ENCODE measurements around the gene TTC27.
"Not testable (repeated sequence)": the region's sequence is repeated elsewhere in the genome, so short reads cannot be mapped to it uniquely, and the experiment has no call there.

Gene TTC27

DNA sequence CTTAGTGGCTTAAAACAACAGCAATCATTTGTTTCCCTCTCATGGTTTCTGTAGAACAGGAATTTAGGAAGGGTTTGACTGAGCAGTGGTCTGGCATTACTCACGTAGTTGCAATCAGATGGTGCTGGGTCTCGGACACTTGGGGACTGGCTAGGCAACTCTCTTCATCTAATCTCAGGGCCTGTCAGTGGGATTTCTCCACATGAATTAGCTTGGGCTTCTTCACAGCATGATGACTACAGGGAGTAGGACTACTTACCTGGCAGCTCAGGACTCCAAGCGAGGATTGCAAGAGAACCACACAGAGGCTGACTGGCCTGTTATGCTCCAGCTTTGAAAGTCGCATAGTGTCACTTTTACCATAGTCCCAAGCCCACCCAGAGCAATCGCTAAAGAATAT lies 125.1 kb downstream of the TTC27 start:
- H3K27me3 ChIP-seq (ENCODE audit: control insufficient read depth in 3 of 3, insufficient read depth in 3 of 3, low read depth in 1 of 3, low read length in 3 of 3) = peaks cover 0 to 2% (median 0%) of the 10 kb centered on the region in 3 experiments
- H3K27ac ChIP-seq (replicated peaks; ENCODE audit: low read length) = no peak overlapping the region
- no peaks in the 10 kb centered on the region for H3K36me3 ChIP-seq (replicated peaks in 1 of 2; ENCODE audit: control insufficient read depth in 2 of 2, insufficient read depth in 2 of 2, low read length in 2 of 2)
- no peak overlapping the region for H2BK15ac ChIP-seq (ENCODE audit: low read length)
- H3K79me1 ChIP-seq (ENCODE audit: low read depth, low read length) = no peaks in the 10 kb centered on the region
- no peak overlapping the region for H4K91ac ChIP-seq (ENCODE audit: low read depth, low read length, poor library complexity)
- no peaks in the 10 kb centered on the region for H3K4me1 ChIP-seq (ENCODE audit: control insufficient read depth in 2 of 2, insufficient read depth in 1 of 2, low read depth in 1 of 2, low read length in 2 of 2)
- H3K14ac ChIP-seq (ENCODE audit: low read length) = no peak overlapping the region
- no peak overlapping the region for H4K8ac ChIP-seq (ENCODE audit: low read depth, low read length)
- H2BK120ac ChIP-seq (ENCODE audit: low read depth, low read length) = no peak overlapping the region
- H3K9me3 ChIP-seq (replicated peaks in 1 of 2; ENCODE audit: control insufficient read depth in 2 of 2, insufficient read depth in 1 of 2, low read depth in 1 of 2, low read length in 2 of 2) = peaks cover 0 to 2% of the 10 kb centered on the region in 2 donors
- no peak overlapping the region for H3K23ac ChIP-seq (ENCODE audit: low read depth, low read length, poor library complexity)
- H2AFZ ChIP-seq (ENCODE audit: low read length) = no peak overlapping the region
- no CpG with 5 or more reads among the region's 5 CpGs for WGBS, 2 donors (ENCODE audit: extremely low coverage in 2 of 2, insufficient read length in 2 of 2, insufficient replicate concordance in 1 of 2)
- H3K4ac ChIP-seq (ENCODE audit: low read length) = no peak overlapping the region
- H3K18ac ChIP-seq (ENCODE audit: low read length) = no peak overlapping the region
- no peak for DNase-seq (ENCODE audit: low spot score)
- no peak overlapping the region for H2BK5ac ChIP-seq (ENCODE audit: low read length)
- H3K4me3 ChIP-seq (ENCODE audit: low read length in 2 of 2) = no peak overlapping the region
- no peak overlapping the region for H3K9ac ChIP-seq (ENCODE audit: low read depth, low read length, poor library complexity)
- no peak overlapping the region for H2AK5ac ChIP-seq (ENCODE audit: low read depth, low read length)
- H2BK12ac ChIP-seq (ENCODE audit: low read length) = no peak overlapping the region
- no peak overlapping the region for H3K4me2 ChIP-seq (ENCODE audit: insufficient read depth, low read length, poor library complexity, severe bottlenecking)

DNA sequence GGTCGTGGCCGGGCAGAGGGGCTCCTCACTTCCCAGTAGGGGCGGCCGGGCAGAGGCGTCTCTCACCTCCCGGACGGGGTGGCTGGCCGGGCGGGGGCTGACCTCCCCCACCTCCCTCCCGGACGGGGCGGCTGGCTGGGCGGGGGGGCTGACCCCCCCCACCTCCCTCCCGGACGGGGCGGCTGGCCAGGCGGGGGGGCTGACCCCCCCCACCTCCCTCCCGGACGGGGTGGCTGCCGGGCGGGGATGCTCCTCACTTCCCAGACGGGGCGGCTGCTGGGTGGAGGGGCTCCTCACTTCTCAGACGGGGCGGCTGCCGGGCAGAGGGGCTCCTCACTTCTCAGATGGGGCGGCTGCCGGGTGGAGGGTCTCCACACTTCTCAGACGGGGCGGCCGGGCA lies 126.8 kb downstream of the TTC27 start:
- not testable (repeated sequence) for H3K4ac ChIP-seq (ENCODE audit: low read length); H2BK120ac ChIP-seq (ENCODE audit: low read depth, low read length); H2BK12ac ChIP-seq (ENCODE audit: low read length); H2AFZ ChIP-seq (ENCODE audit: low read length); H3K4me2 ChIP-seq (ENCODE audit: insufficient read depth, low read length, poor library complexity, severe bottlenecking); H3K79me1 ChIP-seq (ENCODE audit: low read depth, low read length); H3K27ac ChIP-seq (replicated peaks; ENCODE audit: low read length); H3K4me3 ChIP-seq (ENCODE audit: low read length in 2 of 2); H2AK5ac ChIP-seq (ENCODE audit: low read depth, low read length); H3K4me1 ChIP-seq (ENCODE audit: control insufficient read depth in 2 of 2, insufficient read depth in 1 of 2, low read depth in 1 of 2, low read length in 2 of 2); H2BK15ac ChIP-seq (ENCODE audit: low read length); H3K14ac ChIP-seq (ENCODE audit: low read length); H3K18ac ChIP-seq (ENCODE audit: low read length); H3K27me3 ChIP-seq (ENCODE audit: control insufficient read depth in 3 of 3, insufficient read depth in 3 of 3, low read depth in 1 of 3, low read length in 3 of 3); H3K9me3 ChIP-seq (replicated peaks in 1 of 2; ENCODE audit: control insufficient read depth in 2 of 2, insufficient read depth in 1 of 2, low read depth in 1 of 2, low read length in 2 of 2); DNase-seq (ENCODE audit: low spot score); H3K36me3 ChIP-seq (replicated peaks in 1 of 2; ENCODE audit: control insufficient read depth in 2 of 2, insufficient read depth in 2 of 2, low read length in 2 of 2); H4K91ac ChIP-seq (ENCODE audit: low read depth, low read length, poor library complexity); H2BK5ac ChIP-seq (ENCODE audit: low read length); H3K23ac ChIP-seq (ENCODE audit: low read depth, low read length, poor library complexity); H3K9ac ChIP-seq (ENCODE audit: low read depth, low read length, poor library complexity); H4K8ac ChIP-seq (ENCODE audit: low read depth, low read length)
- no CpG with 5 or more reads among the region's 31 CpGs for WGBS, 2 donors (ENCODE audit: extremely low coverage in 2 of 2, insufficient read length in 2 of 2, insufficient replicate concordance in 1 of 2)

DNA sequence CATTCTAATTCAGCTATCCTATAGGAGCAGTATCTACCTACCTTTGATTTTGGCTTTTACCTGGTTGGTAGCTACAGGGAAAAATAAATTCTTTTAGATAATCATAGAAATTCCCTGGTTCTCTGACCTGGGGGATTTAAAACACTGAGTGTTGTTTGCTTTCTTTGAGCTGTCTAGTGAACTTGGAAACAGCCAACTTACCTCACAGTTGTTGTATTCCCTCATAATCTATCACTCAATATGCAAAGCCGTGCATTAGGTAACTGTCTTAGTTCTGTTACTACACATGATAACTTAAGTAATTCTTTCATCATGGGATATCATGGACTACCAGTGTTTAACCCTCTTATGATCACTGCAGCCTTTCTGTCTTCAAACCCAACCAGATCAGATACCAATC lies 127.8 kb downstream of the TTC27 start:
- no peak overlapping the region for H2BK15ac ChIP-seq (ENCODE audit: low read length)
- H4K8ac ChIP-seq (ENCODE audit: low read depth, low read length) = no peak overlapping the region
- H3K9me3 ChIP-seq (replicated peaks in 1 of 2; ENCODE audit: control insufficient read depth in 2 of 2, insufficient read depth in 1 of 2, low read depth in 1 of 2, low read length in 2 of 2) = peaks cover 0 to 2% of the 10 kb centered on the region in 2 donors
- no peak overlapping the region for H2AK5ac ChIP-seq (ENCODE audit: low read depth, low read length)
- no peak overlapping the region for H2BK120ac ChIP-seq (ENCODE audit: low read depth, low read length)
- no peak overlapping the region for H2BK5ac ChIP-seq (ENCODE audit: low read length)
- WGBS, 2 donors (ENCODE audit: extremely low coverage in 2 of 2, insufficient read length in 2 of 2, insufficient replicate concordance in 1 of 2) = no CpG with 5 or more reads among the region's 1 CpG
- H3K4ac ChIP-seq (ENCODE audit: low read length) = no peak overlapping the region
- H3K27ac ChIP-seq (replicated peaks; ENCODE audit: low read length) = no peak overlapping the region
- H3K18ac ChIP-seq (ENCODE audit: low read length) = no peak overlapping the region
- H3K4me1 ChIP-seq (ENCODE audit: control insufficient read depth in 2 of 2, insufficient read depth in 1 of 2, low read depth in 1 of 2, low read length in 2 of 2) = peaks cover 0 to under 1% of the 10 kb centered on the region in 2 donors
- H3K79me1 ChIP-seq (ENCODE audit: low read depth, low read length) = no peaks in the 10 kb centered on the region
- no peak overlapping the region for H4K91ac ChIP-seq (ENCODE audit: low read depth, low read length, poor library complexity)
- H2AFZ ChIP-seq (ENCODE audit: low read length) = no peak overlapping the region
- no peaks in the 10 kb centered on the region for H3K36me3 ChIP-seq (replicated peaks in 1 of 2; ENCODE audit: control insufficient read depth in 2 of 2, insufficient read depth in 2 of 2, low read length in 2 of 2)
- no peak overlapping the region for H3K23ac ChIP-seq (ENCODE audit: low read depth, low read length, poor library complexity)
- peaks cover 0 to 2% (median 0%) of the 10 kb centered on the region in 3 experiments for H3K27me3 ChIP-seq (ENCODE audit: control insufficient read depth in 3 of 3, insufficient read depth in 3 of 3, low read depth in 1 of 3, low read length in 3 of 3)
- no peak overlapping the region for H3K4me2 ChIP-seq (ENCODE audit: insufficient read depth, low read length, poor library complexity, severe bottlenecking)
- no peak overlapping the region for H2BK12ac ChIP-seq (ENCODE audit: low read length)
- H3K4me3 ChIP-seq (ENCODE audit: low read length in 2 of 2) = no peak overlapping the region
- DNase-seq (ENCODE audit: low spot score) = no peak
- no peak overlapping the region for H3K14ac ChIP-seq (ENCODE audit: low read length)
- H3K9ac ChIP-seq (ENCODE audit: low read depth, low read length, poor library complexity) = no peak overlapping the region

DNA sequence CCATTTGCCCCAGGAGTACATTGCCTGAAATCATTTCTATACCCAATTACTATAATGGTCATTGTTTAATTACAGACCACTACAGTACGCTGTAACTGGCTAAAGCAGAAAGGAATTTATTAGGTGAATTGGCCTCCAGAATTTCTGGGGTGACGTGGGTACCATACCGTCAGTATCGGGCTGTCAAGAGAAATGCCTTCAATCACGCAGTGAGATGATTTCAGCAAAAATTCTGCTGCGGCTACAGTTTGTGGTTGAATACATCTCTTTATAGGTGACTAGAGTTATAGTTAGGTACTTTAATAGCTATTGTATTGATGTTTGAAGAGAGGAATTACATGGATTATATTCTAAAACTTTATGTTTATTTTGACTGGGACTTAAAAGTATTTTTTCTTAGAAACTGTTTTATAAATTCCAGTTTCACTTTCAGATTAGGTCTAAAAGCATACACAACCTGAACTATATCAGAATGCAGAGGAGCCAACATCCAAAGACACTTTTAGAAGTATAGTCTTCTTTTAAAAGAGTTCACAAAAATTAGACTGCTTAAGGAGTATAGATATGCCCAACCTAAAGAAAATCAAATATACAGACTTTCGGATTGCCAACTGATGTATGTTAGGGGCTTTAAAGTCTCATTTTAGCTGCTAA lies 128.4 kb downstream of the TTC27 start:
- Histone ChIP-seq H4K91ac (ENCODE audit: low read depth, low read length, poor library complexity) (no peak overlapping the region), H3K4me1 (ENCODE audit: control insufficient read depth in 2 of 2, insufficient read depth in 1 of 2, low read depth in 1 of 2, low read length in 2 of 2) (peaks cover 0 to 5% of the 10 kb centered on the region in 2 donors), H2BK15ac (ENCODE audit: low read length) (no peak overlapping the region), H2BK120ac (ENCODE audit: low read depth, low read length) (no peak overlapping the region), H3K4me2 (ENCODE audit: insufficient read depth, low read length, poor library complexity, severe bottlenecking) (no peak overlapping the region), H2BK12ac (ENCODE audit: low read length) (no peak overlapping the region), H4K8ac (ENCODE audit: low read depth, low read length) (no peak overlapping the region), H3K23ac (ENCODE audit: low read depth, low read length, poor library complexity) (no peak overlapping the region), H2AFZ (ENCODE audit: low read length) (no peak overlapping the region), H3K14ac (ENCODE audit: low read length) (no peak overlapping the region), H3K27ac (replicated peaks; ENCODE audit: low read length) (no peak overlapping the region), H2BK5ac (ENCODE audit: low read length) (no peak overlapping the region), H3K4ac (ENCODE audit: low read length) (no peak overlapping the region), H3K9me3 (replicated peaks in 1 of 2; ENCODE audit: control insufficient read depth in 2 of 2, insufficient read depth in 1 of 2, low read depth in 1 of 2, low read length in 2 of 2) (peaks cover 0 to 2% of the 10 kb centered on the region in 2 donors), H3K18ac (ENCODE audit: low read length) (no peak overlapping the region), H2AK5ac (ENCODE audit: low read depth, low read length) (no peak overlapping the region), H3K4me3 (ENCODE audit: low read length in 2 of 2) (no peak overlapping the region), H3K36me3 (replicated peaks in 1 of 2; ENCODE audit: control insufficient read depth in 2 of 2, insufficient read depth in 2 of 2, low read length in 2 of 2) (no peaks in the 10 kb centered on the region), H3K79me1 (ENCODE audit: low read depth, low read length) (no peaks in the 10 kb centered on the region), H3K27me3 (ENCODE audit: control insufficient read depth in 3 of 3, insufficient read depth in 3 of 3, low read depth in 1 of 3, low read length in 3 of 3) (peaks cover 0 to 2% (median 0%) of the 10 kb centered on the region in 3 experiments), H3K9ac (ENCODE audit: low read depth, low read length, poor library complexity) (no peak overlapping the region)
- DNase-seq (ENCODE audit: low spot score) = no peak
- WGBS, 2 donors (ENCODE audit: extremely low coverage in 2 of 2, insufficient read length in 2 of 2, insufficient replicate concordance in 1 of 2) = no CpG with 5 or more reads among the region's 7 CpGs
